ENCODE measurements around the gene SGK1.

- TF ChIP-seq ETV6 (conservative IDR thresholded peaks at IDR 0.05 in 1 of 2, IDR thresholded peaks at IDR 0.05 in 1 of 2; ENCODE audit: borderline replicate concordance in 1 of 2, low read depth in 1 of 2) (no peak), MTA2 (IDR thresholded peaks at IDR 0.05; ENCODE audit: low read depth) (no peak), CTCF (IDR thresholded peaks at IDR 0.05 in 2 of 3, conservative IDR thresholded peaks at IDR 0.05 in 1 of 3; ENCODE audit: control insufficient read depth in 2 of 3, extremely low read depth in 1 of 3, insufficient read depth in 1 of 3, low read depth in 3 of 3, low read length in 3 of 3) (no peak), SUPT20H (IDR thresholded peaks at IDR 0.05; ENCODE audit: borderline replicate concordance, control insufficient read depth, low read depth, low read length) (no peak), RFX5 (IDR thresholded peaks at IDR 0.05; ENCODE audit: low read depth, low read length) (no peak), ATF2 (IDR thresholded peaks at IDR 0.05; ENCODE audit: low read length) (no peak), SIX5 (IDR thresholded peaks at IDR 0.05; ENCODE audit: low read depth, low read length, severe bottlenecking) (no peak), ZBTB4 (CRISPR knock-in tag; IDR thresholded peaks at IDR 0.05) (no peak), TAF1 (IDR thresholded peaks at IDR 0.05; ENCODE audit: borderline replicate concordance, low read depth, low read length) (no peak)
These were observed 68.6 kb downstream of the SGK1 start for GRCh38 chr6:134249239-134249758.
